T-helper 2 cell (primary cell): ENCODE data around the gene ADARB2.
A peak's percentile ranks its signal among the peaks of the same experiment; 100 is the strongest.

Experiments used
- DNase-seq, 5 experiments: peaks; one replicate each; pipeline versions ENCODE4 v3.0.0 to v3.0.0-alpha.2; 2012 to 2022

ADARB2 gene

DNA sequence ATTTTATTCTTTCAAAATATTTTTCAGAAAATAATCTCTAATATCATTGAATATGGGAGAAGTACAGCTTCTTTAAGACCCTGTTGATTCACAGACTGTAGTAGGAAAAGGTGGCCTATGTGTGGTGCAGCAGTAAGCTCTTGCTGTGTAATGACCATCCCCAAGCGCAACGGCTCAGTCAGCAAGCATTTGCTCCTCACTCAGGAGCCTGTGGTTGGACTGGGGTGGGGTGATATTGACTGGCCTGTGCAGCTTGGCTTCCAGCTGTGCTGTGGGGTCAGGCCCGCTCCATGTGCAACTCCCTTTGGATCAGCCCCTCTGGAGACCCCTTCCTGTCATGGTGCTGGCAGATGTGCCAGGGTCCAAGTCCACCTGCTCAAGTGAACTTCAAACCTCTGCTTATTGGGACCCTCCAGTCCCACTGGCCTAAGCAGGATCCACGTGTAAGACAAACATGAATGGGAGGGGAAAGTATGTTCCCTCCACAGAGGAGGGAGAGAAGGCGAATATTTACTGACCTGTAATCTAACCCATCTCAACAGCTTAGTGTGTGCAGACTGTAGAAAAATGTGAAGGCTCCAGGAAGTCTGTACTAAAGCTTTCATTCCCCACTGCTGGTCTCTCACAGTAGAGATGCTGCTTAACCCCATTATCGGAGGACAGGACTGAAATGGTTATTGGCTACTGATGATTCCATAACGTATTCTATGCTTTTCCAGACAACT is 441.4 kb downstream of the ADARB2 start:
- DNase-seq = no peak

DNA sequence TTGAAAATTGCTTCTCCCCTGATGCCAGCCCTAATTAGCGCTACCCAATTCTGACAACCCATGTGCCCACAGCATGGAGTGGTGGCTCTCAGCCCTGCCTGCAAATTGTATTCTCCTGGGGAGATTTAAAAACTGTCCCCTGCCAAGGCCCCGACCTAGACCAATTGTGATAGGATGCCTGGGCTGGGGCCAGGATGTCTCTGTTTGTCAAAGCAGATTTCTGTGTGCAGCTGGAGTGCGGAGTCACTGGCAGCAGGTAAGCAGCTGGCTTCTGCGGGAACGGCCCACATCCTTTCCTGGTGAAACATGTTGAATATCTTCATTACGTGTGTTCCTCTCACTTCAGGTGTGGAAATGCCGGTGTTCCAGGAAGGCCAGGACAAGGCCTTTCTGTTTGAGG is 442.6 kb downstream of the ADARB2 start:
- DNase-seq = no peak

DNA sequence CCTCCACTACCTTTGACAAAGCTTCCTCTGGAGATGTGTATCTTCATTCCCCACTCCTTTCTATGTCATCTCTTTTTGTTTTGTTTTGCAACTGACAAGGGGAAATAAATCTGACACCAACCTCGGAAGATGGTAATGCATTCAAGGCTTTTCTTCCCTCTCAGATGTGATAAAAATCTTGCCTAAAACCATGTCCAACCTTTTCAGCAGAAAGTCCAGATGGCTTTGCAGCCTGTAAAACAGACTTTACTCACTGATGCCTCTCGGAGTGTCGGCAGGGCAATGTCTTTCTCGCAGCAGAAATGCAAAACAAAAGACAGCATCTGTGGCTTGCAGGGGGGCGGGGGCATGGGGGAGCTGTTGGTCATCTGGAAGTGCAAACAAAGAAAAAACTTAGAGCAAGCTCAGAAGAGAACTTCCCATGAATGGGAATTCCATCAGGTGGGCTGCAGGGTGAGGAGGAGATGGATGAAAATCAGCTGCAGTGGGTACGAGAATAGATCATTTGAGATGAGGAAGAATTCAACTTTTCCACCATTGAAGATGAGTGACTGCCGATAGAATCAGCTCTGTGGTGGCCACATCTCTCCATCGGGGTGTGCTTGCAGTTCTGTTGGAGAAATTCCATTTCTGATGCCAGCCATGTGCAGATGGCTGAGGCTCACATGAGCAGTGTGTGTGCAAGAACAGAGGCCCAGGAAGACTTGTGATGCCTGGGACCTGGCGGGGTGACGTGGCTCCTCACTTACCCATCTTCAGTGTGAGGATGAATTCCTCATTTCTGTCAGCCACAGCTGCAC is 443.5 kb downstream of the ADARB2 start:
- DNase-seq = no peak

DNA sequence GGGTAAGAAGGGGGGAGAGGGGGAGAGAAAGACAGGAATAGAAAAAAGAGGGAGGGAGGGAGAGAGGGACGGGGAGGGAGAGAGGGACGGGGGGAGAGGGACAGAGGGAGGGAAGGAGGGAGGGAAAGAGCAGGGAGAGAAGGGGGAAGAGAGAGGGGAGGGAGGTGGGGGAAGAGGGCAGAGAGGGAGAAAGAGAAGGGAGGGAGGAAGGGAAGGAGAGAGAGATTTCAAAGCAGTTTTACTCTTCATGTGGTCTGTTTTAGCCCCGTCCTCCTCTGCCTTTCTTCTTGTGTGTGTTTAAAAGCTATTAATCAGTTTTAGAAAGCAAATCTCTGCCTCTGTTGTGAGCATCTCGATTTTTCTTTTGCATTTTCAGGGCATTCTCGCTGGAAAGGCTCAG is 444.2 kb downstream of the ADARB2 start:
- no peak for DNase-seq

DNA sequence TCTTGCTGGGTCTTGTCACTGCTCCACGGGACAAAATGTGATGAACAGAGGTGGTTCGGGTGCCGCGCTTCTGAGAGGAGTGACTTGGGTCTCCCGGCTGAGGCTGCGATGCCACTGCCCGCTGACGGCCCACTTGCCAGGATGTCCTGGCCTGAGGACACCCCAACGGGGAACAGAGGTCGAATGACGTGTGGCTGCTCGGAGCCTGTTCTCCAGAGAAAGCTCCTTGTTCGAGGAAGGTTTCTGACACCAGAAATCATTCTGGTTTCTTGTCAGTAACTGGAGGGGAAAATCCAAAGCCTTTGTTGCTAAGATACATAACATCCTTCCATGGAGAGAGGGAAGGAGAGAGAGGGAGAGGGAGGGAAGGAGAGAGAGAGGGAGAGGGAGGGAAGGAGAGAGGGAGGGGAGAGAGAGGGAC is 444.7 kb downstream of the ADARB2 start:
- DNase-seq = no peak

DNA sequence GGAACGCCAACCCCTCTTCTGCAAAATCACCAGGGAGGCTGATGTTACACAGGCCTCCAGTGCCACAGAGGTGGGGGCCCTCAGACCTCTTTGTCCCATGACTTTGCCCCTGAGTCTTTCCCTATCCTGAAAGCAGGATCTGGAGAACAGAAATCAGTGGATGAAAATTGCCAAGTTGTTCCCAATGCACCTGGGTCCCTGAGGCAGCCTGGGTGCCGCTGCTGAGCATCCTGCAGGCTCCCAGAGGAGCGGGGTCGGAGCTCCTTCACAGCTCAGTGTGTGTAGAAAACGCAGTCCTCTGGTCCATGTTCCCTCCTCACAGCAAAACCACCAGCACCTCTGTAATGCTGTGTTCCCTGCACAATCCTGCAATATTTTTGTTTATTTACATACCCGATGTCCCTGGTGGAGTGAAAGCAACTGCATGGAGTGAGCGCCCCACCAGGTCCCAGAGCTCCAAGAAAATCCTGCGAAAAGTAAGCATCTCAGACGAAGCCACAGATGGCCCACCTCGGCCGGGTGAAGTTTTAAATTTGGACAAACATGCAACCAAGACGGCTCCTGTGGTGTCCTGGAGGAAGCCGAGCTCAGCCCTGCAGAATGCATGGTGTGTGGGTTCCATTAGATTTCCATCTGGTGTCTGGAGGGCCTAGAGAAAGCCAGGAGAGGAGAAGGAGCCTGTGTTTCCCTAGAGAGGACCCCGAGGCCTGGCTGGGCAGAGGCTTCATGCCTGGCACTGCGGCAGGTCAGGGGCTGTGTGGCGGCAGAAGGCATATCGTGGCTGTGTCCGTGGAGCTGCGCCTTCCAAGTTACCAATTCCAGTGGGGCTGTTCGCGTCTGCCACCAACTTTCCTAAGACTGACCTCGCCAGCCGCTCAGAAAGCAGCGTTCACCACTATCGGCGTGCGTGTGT is 445.9 kb downstream of the ADARB2 start:
- no peak for DNase-seq

DNA sequence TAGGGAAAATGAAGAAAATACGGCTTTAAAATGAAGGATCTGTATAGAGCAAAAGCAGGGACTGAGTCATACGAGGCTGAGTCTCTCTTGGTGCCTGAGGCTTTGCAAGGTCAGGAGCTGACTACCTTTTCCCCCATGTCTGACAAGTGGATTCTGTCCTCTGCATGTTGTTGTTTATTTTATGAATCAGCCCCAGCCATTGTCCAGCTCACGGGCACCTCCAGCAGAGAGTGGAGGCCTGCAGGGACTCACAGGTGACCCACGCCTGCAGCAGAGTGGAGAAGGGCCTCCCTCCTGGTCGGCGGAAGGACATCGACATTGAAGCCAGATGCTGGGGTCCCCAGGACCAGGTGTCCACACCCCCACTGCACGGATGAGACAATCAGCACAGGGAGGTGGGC is 447.3 kb downstream of the ADARB2 start:
- DNase-seq = no peak

DNA sequence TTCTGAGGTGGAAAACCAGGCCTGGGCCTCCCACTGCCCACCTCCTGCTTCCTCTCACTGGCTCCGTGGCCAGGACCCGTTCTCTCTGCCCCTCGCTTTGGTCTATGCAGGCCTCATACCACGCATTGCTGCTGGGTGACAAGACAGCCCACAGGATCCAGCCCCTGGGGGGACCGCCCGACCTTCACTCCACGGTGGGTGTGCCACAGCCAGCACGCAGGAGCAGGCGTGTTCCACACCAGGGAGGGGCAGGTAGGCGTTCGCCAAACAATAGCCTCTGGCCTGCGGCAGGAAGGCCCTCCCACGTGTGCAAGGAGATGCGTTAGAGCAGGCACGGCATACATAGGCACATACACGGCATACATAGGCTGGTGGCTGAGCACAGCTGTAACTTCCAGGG is 447.7 kb downstream of the ADARB2 start:
- DNase-seq = no peak

DNA sequence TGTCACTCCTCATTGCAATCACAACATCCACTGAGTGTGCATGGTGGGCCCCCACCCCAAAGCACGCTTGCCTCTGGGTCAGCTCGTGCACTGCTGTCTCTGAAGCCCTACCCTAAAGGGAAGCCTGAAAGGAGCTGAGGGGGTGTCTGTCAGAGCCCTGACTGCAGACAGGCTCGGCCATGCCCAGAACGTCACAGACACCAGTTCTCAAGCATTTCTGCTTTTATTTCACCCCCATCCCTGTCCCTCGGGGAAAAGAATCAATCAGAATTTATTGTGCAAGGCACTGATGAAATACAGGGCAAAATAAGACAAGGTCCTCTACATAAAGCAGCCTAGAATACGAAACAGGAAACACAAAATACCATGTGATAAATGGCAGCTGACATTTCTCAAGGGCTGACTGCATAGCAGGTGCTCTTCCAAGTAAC is 449.3 kb downstream of the ADARB2 start:
- no peak for DNase-seq

DNA sequence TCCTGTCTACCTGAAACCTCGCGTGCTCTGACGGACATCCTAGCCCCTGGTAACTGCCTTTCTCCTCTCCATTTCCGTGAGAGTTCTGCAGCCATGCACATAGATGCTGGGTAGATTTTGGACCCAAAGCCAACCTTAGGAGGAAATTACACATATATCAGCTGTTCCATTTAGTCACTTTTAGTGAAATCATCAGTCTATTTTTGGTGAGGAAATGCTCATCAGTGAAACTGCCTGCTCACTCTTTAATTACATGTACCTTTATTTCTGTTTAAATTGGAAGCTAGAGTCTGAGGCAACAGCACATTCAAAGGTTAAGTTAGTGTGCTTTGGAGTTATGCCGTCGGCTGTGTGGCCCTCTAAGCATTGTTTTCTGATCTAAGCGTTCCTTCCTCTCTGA is 449.8 kb downstream of the ADARB2 start:
- no peak for DNase-seq

DNA sequence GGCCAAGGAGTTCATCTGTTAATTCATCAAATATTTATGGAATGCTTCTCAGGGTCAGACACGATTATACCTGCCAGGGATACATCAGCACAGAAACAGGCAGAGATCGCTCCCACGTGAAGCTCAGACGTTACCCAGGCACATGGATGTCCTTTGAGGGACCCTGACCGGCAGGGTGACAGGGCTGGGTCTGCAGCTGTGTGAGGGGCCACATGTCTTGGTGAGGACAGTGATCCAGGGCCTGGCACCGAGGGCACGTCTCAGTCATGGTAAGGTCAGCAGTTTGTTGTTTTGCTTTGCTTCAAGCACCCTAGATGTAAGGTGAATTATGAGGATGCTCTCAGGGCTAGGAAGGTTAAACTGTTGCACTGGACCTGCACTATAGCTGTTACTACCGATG is 453.2 kb downstream of the ADARB2 start:
- DNase-seq = no peak

DNA sequence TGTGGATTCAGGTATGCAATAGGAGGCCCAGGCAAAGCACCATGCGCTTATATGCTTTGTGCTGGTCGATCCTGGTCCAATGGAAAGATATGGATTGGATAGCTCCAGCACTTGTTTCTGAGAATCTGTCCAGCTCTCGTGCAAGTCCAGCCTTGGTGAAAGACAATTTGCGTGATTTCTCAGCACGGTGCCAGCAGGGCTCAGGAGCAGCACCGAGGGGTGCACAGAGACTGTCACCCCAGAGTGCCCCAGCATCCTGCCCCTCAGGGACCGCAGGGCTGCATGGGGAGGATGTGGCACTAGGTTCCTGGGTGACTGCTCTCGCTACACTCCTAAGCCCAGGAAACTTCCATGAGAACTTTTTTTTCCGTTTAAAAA is 455.9 kb downstream of the ADARB2 start:
- no peak for DNase-seq

DNA sequence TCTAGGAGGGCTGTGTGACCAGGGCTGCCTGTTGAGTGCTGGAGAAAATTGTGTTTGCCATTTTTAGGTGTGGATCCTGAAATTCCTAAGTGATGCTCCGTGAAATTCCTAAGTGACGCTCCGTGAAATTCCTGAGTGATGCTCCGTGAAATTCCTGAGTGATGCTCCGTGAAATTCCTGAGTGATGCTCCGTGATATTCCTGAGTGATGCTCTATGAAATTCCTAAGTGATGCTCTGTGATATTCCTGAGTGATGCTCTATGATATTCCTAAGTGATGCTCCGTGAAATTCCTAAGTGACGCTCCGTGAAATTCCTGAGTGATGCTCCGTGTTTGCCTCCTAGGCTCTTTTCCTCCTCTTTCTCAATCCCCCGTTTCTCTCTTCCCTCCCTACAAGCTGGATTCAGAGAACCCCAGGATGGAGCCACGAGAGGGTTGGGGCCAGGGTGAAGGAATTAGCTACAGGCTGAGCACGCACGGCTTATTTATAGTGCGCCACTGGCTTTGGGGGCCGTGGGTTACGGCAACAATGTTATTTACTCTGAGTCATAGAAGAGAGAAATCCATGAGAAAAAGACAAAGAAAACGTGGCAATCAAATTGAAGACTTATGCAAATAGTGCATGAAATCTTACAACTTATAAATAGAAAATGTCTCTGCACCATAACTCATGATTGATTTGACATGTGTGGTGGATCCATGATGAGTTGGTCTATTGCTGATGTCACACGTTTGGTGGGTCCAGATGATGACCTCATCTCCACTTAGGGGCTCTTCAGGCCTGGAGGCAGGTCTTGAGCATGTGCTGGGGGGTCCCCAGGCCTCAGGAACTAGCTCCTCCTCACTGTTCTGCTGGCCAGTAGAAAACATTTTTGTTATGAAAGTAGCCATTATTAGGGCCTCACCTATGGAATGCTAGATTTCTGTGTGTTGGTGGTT is 456.6 kb downstream of the ADARB2 start:
- DNase-seq = peak in 1 of 5 experiments; percentile 21

DNA sequence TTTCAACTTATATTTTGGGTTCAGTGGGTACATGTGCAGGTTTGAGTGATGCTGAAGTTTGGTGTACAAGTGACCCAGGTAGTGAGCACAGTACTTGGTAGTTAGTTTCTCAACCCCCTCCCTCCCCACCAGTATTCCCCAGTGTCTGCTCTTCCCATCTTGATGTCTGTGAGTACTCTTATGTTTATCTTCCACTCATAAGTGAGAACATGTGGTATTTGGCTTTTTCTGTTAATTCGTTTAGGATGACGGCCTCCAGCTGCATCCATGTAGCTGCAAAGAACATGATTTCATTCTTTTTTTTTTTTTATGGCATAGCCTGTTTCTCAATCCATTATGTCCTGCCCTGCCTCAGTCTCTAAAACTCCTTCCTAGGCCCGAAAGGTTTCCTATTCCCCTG is 459.0 kb downstream of the ADARB2 start:
- no peak for DNase-seq

DNA sequence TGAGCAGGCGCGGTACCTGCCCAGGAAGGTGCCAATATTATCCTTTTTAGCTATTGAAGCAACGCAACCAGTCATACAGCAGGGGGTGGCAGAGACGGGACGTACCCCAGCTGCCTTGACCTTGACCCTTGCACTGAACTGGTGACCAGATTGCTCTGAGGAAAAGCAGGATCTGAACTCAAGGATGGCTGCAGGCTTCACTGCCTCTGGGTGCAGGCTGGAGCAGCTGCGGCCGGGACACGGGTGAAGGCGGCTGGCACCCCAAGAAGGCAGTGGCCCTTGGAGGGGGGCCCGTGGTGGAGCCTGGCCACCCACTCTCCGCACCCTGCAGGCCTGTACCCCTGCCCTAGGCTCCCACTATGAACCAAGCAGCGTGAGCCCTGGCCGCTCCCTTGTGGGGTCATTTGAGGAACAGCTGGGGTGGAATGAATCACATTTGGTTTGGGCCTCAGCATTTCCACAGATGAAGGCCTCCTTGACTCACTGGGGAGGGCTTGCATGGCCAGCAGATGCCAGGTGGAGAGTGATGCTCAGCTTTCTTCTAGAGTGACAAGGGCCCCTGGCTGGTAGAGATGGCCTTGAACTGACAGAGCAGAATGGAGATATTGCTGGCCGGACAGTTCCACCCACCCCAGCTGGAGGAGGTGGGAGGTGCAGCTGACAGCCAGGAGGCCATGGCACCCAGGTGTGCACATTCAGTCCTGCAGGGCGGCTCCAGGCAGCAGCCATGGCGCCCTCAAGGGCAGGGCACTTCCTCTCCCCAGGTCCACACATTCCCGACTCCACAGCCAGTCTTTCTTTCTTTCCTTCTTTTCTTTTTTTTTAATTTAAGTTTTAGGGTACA is 462.4 kb downstream of the ADARB2 start:
- DNase-seq = no peak

DNA sequence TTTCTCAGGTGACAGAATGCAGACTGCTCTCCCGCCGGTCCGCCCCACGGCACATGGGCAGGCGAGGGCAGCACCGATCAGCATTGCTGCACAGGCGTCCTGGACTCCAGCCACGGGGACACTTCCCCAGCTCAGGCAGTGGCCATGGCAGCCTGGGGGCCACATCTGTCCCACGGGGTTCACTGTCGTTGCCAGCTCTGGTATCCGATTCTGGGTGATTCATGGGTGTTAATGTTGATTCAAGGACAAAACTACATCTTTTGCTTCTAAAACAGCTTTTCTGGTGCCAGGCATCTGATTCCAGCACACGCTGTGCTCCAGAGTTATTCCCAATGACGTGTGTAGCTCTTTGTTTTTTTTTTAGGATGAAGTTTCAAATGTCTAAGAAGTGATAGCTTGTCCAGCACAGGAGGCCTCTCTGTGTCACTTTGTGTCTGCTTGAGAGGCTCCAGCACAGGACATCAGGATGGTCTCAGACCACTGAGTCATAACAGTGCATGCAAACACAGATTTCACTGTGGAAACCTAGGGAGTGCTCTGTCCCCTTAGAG is 463.1 kb downstream of the ADARB2 start:
- DNase-seq = no peak

DNA sequence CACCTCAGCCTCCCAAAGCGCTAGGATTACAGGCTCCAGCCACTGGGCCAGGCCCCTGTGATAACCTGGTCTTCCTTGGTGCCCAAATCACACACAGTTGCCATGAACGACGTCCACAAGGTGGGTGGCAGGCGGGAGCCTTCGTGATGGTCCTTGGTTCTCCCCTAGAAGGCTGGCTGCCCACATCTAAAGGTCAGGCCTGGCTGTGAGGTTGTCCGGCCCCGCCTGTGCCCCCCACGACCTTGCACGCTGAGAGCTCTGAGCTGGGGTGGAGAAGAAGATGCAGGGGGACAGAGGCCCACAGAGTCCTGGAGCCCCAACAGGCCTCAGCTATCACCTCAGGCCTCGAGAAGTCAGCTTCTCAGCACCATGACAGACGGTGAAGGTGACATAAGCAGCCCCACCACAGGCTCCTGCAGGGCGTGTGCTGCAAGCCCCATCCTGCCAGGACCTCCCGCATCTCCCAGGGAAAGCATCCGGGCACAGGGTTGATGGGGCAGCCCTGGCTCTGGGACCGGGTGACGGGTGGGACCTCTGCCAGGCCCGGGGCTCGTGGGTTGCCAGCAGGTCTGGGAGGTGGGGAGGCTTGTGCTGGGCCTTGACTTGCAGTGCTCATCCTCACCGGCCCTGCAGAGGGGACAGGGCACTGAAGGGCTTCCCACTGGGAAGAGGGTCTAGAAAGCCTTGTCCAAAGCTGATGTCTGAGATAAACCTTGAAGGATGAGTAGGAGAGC is 463.8 kb downstream of the ADARB2 start:
- no peak for DNase-seq

DNA sequence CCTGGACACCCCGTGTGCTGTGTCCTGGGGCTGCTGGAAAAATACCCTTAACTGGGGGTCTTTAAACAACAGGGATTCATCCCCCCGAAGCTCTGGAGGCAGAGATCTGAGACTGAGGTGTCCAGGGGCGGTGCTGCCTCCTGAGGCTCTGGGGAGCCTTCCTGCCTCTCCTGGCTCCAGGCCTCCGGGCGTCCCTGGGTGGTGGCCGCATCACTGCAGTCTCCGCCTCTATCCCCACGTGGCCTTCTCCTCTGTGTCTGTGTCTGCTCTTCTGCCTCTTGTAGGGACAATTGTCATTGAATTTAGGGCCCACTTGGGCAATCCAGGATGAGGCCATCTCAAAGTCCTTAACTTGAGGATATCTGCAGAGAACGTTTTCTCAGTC is 464.6 kb downstream of the ADARB2 start:
- DNase-seq = no peak

DNA sequence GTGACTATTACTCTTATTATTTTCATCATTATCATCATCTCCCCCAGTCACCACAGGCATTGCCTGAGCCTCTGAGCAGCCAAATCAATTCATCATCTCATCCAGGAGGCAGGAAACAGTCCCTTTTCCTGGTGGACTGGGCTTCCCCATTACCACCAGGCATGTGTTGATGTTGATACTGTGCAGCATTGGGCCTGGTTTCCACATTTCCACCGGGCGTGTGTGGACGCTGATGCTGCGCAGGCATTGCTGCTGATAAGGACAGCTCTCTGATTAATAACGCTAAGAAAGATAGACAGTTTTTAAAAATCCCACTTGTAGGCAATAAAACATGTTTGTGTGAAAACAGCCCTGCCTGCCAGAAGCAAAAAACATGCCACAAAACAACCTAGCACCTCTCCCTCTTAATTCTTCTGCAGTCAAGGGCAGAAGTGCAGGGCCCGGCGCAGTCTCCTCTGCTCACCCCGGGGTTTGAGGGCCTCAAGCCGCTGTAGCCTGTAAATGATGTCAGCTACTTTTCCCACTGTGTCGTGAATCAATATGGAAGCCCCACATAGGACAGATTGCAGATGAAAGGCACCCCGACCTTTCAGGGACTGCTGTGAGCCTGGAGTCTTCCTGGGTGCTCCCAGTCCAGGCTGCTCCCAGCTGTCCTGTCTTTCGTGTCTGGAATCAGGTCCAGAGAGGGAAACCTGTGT is 465.1 kb downstream of the ADARB2 start:
- no peak for DNase-seq

DNA sequence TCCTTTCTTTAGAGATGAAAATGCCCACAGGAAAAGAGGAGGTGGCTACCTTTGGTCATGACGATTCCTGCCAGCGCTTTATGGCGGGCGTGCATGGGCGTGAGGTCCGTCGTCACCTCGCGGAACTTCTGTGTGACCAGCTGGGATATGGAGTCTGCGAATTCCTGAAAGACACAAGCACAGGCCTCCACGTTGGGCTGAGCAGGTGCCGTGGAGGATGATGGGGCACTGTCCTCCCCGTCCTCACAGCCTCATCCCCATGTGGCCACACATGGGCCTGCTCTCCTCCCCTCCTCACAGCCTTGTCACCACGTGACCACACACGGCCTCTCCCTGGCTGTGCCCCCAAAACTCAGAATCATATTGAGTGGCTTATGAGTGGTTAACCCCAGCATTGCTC is 466.4 kb downstream of the ADARB2 start:
- no peak for DNase-seq
